Right forelimb (tissue), 1 donor: Measurements from ENCODE around the gene LENG1.
A peak's percentile ranks its signal among the peaks of the same experiment; 100 is the strongest.
"Not testable (repeated sequence)": the region's sequence is repeated elsewhere in the genome, so short reads cannot be mapped to it uniquely, and the experiment has no call there.

ENCODE experiments used
- DNase-seq: peaks from one replicate; pipeline ENCODE4 v3.0.0-alpha.2; 2018

The LENG1 gene

DNA sequence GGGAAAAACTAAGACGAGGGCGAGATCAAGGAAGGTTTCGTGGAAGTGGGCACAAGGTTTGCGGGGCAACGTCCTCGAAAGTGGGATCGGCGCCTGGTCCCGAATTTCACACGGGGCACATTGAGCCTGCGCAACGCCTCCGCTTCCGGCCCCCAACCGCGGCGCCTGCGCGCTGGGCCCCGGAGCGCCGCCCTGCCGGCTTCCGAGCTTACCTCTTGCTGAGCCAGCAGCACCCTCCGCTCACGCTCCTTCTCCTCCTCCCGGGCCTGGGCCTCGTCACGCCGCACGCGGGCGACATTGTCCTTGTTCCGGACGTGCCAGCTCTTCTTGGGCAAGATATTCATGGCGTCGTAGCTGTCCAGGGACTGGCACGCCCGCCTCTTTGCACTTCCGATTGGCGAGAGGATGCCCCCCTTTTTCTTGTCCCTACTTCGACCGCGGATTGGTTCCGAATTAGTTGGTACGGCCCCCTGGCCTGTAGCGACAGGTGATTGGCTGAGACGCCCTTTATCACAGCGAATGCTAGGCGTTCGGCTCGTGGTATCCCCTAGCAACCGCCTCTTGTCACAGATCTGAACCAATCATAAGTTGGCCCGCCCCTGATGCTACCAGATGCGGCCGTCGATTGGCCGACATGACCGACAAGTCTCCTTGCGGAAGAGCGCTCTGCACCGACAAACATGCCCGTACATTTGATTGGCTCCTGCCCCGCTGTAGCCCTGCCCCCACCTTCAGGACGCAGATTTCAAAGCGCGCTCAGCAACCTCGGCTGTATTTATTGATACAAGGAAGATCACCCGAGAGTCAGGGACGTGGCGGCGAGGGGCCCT is at the start of gene LENG1:
Gene LENG1, minus strand, starts transcription at position 370 of the 830 bp plus-strand sequence. Its CDS starts 26 bp downstream, at position 344.
- peak; percentile 98 for DNase-seq

DNA sequence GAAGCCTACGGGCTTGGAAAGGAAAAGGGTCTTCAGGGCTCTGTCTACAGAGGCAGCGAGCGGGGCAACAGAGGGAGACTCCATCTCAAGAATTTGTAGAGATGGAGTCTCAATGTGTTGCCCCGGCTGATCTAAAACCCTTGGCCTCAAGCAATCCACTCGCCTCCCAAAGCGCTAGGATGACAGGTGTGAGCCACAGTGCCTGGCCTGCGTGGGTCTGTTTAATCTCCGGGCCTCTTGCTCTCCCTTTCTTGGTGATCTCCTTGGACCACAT is 49.2 kb upstream of the LENG1 start:
- DNase-seq, result no peak

DNA sequence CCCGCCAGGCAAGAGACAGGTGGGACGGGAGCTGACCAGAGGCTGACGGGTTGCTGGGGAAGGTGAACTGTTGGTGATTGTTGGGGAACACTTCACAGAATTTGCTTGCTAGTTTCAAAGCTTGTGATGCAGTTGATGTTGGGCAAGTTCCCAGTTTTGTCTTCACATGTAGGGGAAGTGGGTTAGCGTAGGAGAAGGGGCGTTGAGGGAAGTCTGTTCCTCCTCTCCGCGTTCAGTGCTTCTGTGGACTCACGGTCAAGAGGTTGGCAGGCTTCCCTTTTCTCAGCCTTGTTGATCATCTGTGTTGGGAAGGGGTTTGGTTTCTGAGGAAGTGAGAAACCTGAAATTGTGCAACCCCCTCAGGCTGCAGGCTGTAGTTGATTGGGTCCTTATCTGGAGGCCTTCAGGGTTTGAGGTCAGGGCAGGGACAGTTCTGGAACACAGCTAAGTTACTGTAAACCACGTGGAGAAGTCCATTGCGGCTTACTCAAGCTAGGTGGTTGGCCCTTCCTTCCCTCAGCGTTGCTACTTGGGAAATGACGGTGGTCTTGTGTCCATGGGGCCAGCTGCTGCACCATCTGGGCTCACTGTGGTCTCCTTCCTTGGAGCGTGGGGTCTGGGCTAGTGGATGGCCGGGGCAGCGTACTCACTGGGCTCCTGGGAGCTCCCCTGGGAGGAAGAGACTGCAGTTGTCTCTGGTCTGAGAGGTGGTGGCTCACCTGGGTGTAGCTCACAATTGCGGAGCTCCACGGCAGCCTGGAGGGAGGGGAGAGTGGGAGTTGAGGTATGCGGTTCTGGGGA is 48.7 kb upstream of the LENG1 start:
- DNase-seq, result peak; percentile 56

DNA sequence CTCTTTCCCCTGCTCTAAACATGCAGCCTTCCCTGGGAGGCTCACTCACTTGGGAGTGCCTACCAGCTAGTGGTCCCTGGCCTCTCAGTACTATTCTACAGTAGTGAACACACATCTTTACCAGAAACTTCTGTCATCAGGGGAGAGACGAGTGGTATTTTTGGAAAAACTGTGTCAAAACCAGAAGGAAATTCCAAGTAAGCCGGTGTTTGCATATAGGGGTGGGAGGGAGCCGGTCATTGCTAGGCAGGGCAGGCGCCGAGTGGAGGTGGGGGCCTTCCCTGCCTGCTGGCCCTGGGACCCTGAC is 48.1 kb upstream of the LENG1 start:
- no peak for DNase-seq

DNA sequence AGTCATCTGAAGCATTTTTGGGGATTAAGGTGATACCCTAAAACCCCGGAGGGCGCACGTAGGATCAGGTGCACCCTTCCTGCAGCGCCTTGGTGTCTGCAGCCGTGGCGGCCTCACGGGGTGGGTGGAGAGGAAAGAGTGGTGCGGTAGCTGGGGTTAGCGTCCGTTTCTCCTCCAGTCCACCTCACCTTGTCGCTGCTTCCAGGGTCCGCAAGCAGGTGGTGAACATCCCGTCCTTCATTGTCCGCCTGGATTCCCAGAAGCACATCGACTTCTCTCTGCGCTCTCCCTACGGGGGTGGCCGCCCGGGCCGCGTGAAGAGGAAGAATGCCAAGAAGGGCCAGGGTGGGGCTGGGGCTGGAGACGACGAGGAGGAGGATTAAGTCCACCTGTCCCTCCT is 47.7 kb upstream of the LENG1 start:
- DNase-seq, result not testable (repeated sequence)

DNA sequence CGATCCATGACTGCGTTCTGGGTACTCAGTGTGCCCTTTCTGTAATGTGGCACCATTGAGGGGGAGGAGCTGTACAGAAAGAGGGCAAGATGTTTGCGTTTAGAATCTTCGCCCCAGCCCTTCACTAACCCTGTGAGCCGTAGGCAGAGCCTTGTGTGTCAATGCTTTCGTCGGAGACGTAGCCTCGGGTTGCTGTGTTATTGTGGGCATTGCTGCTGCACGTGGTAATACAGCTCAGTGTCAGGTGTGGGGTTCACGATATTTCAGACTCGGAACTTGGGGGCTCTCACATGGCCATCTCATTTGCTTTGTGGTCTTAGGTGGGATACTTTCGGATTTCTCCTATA is 47.3 kb upstream of the LENG1 start:
- no peak for DNase-seq

DNA sequence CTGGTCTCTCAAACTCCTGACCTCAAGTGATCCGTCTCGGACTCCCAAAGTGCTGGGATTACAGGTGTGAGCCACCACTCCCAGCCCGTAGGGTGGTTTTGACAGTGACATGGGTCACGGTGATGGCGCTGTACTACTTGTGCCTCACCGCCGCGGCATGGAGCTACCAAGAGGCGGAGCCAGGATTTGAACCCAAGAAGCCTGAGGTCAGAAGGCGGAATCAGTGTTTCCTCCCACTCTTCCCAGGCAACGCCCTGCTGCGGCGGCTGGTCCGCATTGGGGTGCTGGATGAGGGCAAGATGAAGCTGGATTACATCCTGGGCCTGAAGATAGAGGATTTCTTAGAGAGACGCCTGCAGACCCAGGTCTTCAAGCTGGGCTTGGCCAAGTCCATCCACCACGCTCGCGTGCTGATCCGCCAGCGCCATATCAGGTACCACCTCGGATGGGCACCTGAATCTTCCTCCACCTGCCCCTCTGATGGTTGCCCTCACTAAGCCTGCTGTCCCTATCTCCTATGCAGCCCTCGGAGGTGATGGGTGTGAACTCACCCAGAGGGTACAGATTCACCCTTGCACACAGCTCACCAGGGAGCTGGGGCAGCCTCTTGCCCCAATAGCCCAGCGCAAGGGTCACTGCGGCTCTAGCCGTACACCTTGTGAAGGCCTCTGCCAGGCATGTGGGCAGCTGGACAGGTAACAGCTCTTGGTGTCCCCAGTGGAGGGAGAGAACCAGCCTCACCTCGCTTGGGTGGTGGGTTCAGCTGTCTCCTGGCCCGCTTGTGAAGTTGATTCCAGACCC is 46.7 kb upstream of the LENG1 start:
- DNase-seq, result no peak

DNA sequence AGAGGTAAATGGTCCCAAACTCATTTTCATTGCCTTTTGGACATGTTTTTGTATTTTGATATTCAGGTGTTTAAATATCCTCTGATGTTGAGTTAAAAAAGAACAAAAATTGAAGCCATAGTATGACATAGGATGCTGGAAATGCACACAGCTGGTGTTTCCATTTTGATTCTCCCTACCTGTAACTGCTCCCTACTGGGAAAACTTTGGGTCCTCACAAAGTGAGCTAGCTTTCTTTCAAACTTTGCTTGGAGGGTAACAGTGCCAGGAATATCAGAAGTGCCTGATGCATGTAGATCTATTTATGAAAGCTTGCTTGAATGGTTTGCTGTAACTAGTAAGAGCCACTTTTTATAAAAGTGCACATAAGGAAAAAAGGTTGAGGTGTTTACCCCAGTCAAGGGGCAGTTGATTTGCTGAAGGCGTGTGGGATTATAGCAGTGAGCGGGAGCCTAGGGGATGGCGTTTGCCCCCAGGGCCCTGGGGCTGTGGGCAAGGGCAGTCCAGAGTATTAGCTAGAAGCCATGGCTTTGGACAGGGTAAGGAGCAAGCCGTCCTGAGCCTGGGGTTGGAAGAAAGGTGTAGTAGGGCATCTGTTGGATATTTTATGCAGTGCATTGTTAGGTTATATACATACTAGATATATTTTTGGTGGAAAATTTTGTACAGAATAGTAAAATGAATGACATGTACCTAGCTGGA is 45.4 kb upstream of the LENG1 start:
- no peak for DNase-seq

DNA sequence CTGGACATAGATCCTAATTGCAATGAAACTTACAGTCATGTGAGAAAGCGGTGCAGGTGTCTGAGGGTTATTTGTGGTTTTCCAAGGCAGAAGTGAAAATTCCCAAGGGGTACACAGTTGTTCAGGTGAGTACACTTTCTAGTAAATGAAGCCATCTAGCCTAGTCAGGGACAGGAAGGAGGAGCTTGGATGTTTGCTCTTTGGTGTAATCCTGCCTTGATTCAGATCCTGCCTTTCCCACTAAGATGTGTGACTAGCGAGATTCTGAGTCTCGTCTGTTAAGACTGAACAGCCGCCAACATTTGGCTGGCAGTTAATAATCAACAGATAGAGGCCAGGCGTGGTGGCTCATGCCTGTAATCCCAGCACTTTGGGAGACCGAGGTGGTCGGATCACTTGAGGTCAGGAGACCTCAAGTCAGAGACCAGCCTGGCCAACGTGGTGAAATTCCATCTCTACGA is 43.7 kb upstream of the LENG1 start:
- no peak for DNase-seq

DNA sequence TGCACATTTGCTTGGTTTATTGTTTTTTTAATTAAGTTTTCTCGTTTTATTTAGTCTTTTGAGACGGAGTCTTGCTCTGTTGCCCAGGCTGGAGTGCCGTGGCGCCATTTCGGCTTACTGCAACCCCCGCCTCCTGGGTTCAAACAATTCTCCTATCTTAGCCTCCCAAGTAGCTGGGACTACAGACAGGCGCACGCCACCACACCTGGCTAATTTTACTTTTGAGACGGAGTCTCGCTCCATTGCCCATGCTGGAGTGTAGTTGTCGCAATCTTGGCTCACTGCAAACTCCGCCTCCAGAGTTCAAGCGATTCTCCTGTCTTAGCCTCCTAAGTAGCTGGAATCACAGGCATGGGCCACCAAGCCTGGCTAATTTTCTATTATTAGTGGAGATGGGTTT is 42.5 kb upstream of the LENG1 start:
- no peak for DNase-seq

DNA sequence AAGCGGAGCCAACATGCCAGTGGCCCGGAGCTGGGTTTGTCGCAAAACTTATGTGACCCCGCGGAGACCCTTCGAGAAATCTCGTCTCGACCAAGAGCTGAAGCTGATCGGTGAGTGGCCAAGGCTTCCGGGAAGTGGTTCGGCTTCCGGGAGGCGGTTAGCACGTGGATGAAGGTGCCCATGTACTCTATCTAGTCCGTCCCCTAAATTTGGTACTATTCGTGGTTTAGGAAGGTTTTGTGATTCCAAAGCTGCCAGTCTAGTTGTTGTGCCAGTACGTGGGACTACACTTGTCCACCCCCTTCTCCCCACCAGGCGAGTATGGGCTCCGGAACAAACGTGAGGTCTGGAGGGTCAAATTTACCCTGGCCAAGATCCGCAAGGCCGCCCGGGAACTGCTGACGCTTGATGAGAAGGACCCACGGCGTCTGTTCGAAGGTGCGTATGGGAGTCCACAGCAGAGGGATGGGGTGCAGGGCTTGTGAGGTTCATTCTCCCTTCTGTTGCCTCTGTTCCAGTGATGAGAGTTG is 41.7 kb upstream of the LENG1 start:
- DNase-seq, result no peak

DNA sequence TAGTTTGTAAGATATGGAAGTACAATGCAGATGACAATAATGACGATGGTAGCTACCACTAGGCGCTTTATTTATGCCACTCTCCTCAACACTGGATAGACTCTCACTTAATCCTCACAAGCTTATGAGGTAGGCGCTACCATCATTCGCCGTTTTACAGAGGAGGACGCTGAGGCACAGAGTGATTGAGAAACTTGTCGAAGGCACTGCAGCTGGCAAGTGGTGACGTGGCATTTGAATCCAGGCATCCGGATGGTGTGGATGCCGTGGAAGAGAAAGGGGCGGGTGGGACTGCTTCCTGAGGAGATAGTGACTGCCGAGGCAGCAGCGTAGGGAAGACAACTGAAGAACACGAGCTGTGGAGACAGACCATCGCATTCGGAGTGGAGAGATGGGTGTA is 39.9 kb upstream of the LENG1 start:
- DNase-seq, result no peak

DNA sequence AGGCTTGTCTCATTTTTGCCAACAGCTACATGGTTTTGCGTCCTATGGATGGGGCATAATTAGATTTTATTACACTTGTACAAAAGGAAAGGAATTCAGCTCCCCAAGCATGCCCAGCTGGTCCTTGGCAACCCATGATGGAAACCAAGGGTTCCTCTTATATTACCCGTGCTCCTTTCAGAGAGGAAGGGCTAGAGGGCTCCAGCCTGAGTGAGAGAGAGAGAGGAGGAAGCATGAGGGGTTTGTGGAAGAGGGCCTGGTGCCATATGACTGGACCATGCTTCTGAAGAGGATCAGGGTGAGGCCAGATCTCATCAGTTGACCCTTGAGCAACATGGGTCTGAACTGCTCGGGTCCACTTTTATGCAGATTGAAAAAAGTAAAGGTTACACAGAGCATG is 37.6 kb upstream of the LENG1 start:
- no peak for DNase-seq

DNA sequence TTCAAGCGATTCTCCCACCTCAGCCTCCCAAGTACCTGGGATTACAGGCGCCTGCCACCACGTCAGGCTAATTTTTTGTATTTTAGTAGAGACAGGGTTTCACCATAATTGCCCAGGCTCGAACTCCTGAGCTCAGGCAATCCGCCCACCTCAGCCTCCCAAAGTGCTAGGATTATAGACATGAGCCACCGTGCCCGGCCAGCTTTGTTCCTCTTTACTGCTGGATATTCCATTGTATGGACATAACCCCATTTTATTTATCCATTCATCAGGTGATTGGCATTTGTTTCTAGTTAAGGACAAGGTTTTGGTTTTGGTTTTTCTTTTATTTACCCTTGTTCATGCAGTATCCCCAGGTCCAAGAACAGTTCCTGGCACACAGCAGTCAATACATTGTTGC is 37.0 kb upstream of the LENG1 start:
- DNase-seq, result no peak

DNA sequence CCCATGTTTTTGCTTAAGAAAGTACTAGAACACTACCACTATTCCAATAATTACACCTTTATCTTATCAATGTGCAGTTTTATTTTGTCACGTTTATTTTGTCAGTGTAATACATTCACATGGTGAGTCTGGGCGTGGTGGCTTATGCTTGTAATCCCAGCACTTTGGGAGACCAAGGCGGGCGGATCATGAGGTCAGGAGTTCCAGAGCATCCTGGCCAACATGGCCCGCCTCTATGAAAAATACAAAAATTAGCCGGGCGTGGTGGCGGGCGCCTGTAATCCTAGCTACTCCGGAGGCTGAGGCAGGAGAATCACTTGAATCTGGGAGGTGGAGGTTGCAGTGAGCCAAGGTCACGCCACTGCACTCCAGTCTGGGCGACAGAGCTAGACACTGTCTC is 34.9 kb upstream of the LENG1 start:
- DNase-seq, result not testable (repeated sequence)

DNA sequence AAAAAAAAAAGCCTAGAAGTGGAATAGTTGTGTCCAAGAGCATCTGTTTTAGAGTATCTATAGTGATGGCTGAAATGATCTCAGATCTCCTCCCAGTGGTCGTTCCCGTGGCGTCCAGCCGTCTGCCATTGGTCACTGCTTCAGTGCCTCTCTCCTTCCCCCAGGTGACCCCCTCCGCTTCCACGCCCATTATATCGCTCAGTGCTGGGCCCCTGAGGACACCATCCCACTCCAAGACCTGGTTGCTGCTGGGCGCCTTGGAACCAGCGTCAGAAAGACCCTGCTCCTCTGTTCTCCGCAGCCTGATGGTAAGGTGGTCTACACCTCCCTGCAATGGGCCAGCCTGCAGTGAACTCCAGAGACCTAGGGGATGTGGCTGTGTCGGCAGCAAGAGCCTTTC is 33.5 kb upstream of the LENG1 start:
- DNase-seq, result no peak

DNA sequence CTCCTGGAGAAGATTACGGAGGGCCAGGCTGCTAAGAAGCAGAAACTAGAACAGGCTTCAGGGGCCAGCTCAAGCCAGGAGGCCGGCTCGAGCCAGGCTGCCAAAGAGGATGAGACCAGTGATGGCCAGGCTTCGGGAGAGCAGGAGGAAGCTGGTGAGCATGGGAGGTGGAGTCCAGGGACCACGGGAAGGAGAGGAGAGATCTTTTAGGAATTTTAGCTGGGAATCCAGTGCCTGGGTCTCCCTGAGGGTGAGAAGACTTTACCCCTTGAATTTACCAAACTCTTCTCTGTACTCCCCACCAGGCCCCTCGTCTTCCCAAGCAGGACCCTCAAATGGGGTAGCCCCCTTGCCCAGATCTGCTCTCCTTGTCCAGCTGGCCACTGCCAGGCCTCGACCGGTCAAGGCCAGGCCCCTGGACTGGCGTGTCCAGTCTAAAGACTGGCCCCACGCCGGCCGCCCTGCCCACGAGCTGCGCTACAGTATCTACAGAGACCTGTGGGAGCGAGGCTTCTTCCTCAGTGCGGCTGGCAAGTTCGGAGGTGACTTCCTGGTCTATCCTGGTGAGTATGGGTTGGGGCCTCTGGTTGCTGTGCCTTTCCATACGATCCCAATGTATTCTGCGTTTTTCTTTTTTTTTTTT is 32.4 kb upstream of the LENG1 start:
- no peak for DNase-seq

DNA sequence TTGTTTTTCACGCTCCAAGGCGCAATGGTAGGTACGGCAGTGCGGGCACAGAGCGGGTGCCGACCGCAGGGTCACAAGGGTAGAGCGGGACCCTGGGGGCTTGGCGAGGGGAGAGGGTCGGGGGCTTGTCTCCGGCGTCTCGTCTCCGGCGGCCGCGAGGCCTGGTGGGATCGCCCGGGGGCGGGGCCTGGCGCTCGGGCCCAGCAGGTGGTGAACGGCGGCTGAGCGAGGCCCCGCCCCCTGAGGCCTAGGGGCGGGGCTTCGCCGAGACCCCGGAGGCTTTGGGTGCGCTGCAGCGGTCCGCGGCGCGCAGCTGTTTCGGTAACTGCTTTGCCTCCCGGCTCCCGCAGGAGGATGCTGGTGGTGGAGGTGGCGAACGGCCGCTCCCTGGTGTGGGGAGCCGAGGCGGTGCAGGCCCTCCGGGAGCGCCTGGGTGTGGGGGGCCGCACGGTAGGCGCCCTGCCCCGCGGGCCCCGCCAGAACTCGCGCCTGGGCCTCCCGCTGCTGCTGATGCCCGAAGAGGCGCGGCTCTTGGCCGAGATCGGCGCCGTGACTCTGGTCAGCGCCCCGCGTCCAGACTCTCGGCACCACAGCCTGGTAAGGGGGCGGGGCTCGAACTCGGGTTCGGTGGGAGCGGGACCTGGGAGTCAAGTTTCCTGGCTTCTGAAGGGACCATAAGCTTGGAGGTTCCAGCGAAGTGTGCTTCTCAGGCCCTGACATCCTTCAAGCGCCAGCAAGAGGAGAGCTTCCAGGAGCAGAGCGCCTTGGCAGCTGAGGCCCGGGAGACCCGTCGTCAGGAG is 31.7 kb upstream of the LENG1 start, which contains the start of gene TSEN34:
Gene TSEN34, plus strand, starts transcription at position 298 of the 800 bp plus-strand sequence. Its CDS starts 57 bp downstream, at position 355.
- peak; percentile 71 for DNase-seq

DNA sequence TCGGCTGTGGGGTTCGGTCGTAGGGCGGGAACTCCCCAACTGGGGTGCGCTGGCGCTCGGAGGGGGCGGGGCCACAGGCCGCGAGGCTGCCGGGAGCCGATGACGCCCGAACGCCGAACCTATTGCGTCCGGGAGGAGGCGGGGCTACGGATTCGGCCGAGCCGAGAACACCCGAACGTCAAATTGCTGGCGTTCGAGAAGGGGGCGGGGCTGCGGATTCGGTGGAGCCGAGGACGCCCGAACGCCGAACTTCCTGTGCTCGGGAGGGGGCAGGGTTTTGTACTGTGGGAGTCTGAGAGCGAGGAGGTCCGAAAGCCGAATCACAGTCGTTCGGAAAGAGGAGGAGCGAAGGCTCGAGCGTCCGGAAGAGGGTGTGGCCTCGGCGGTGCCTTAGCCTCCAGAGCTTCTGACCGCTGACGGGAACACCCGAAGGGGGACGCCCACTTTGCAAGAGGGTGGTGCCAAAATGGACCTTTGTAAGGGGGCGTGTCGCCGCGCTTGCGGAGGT is 31.0 kb upstream of the LENG1 start:
- DNase-seq, result peak; percentile 100

DNA sequence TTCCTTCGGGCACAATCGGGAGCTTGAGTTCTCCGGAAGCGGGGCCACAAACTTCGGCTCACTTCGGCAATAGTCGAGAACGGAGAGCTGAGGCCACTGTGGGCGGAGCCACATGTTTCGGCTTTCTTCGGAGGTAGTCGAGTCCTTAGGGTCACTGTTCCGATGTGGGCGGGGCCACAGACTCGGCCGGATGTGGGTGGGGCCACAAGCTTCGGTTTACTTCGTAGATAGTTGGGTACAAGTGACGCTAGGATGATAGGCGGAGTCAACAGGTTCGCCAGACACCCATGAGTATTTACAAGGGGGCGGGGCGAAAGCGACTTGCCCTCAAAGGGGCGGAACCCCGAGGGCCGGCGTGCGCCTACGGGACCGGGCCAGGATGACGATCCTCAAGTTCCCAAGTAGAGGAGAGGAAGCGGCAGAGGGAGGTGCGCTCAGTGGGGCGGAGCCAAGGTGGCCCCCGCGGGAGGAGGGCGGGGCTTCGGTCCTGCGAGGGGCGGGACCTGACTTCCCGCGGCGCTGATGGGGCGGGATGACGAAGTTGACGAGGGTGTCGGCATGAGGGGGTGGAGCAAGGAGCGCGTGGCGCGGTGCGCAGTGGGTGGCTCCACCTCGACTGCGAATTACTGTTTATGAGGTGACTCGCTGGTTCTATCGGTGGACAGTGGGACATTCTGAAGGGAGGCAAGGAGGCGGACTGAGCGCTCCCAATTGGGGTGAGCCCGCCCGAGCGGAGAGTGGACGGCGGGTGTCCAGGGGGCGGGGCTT is 30.4 kb upstream of the LENG1 start:
- peak; percentile 100 for DNase-seq
